Gastrocnemius medialis (tissue), 4 donors: ENCODE data around the gene MRPL4. TPM values are rescaled to one million over a fixed set of nuclear protein-coding genes. Genes with fewer than 3 reads are reported as not detected.

Experiments
- ATAC-seq, 2 donors: fragments of 150-250 bp; one replicate each; pipeline ENCODE4 v1.9.1; 2016
- DNase-seq, 2 donors: peaks; one replicate each; pipeline ENCODE4 v3.0.0-alpha.2; 2019
- H3K27ac ChIP-seq, 4 donors: fragments of 200-600 bp; sonication (generic); 1 replicate in 1 of 4; 2 replicates in 3 of 4; pipeline ENCODE4 v1.5.1; 2016 to 2018; ENCODE audit warnings: mild to moderate bottlenecking in 2 of 4, moderate library complexity in 1 of 4
- H3K27me3 ChIP-seq, 3 donors: fragments of 200-600 bp; sonication (generic) in 2 of 3; 1 replicate in 1 of 3; 2 replicates in 2 of 3; pipeline versions ENCODE4 v1.5.1 to v1.6.0; 2016 to 2019; ENCODE audit warnings: mild to moderate bottlenecking in 1 of 3, moderate library complexity in 1 of 3
- H3K36me3 ChIP-seq, 2 donors: fragments of 200-600 bp; sonication (generic) in 1 of 2; one replicate each; pipeline ENCODE4 v1.5.1; 2017 to 2018
- H3K4me1 ChIP-seq, 2 donors: fragments of 200-600 bp; sonication (generic) in 1 of 2; one replicate each; pipeline ENCODE4 v1.5.1; 2016 to 2017; ENCODE audit warnings: mild to moderate bottlenecking in 2 of 2
- H3K4me3 ChIP-seq, 4 donors: fragments of 200-600 bp; sonication (generic) in 3 of 4; 1 replicate in 1 of 4; 2 replicates in 3 of 4; pipeline ENCODE4 v1.5.1; 2016 to 2019; ENCODE audit warnings: mild to moderate bottlenecking in 2 of 4
- H3K9me3 ChIP-seq, 3 donors: fragments of 200-600 bp; sonication (generic) in 2 of 3; 1 replicate in 1 of 3; 2 replicates in 2 of 3; pipeline ENCODE4 v1.5.1; 2016 to 2019
- CTCF ChIP-seq, 5 experiments: fragments of 450-650 bp in 3 of 5; fragments of 200-600 bp in 2 of 5; sonication (generic) in 2 of 5; IDR thresholded peaks in 4 of 5; conservative IDR thresholded peaks in 1 of 5; 1 replicate in 4 of 5; 2 replicates in 1 of 5; pipeline ENCODE4 v1.5.1; 2016 to 2019; ENCODE audit warnings: antibody characterized with exemption in 5 of 5, mild to moderate bottlenecking in 3 of 5, moderate library complexity in 3 of 5
- POLR2A ChIP-seq, 2 donors: fragments of 450-650 bp; IDR thresholded peaks; one replicate each; pipeline ENCODE4 v1.6.1; 2017; ENCODE audit warnings: antibody characterized with exemption in 2 of 2, mild to moderate bottlenecking in 2 of 2, moderate library complexity in 2 of 2
- in situ Hi-C, 4 donors: fragments of 200-750 bp; cut with MboI; loops; one replicate each; pipeline versions ENCODE4 v1.15.0 to v1.8.0; 2017; ENCODE audit warnings: low sequenced_read_pairs in 4 of 4
- intact Hi-C: fragments of 100-400 bp; cut with DNase I; formaldehyde crosslinking; loops from one replicate; pipeline ENCODE4 v1.15.1; 2023; ENCODE audit warnings: low total_unique reads
- total RNA-seq, 4 donors: library from RNA; depleted of rRNA; stranded (reverse); fragments of >200 nt; gene quantifications; one replicate each; pipeline versions ENCODE4 v1.1.0 to v1.2.3, GENCODE V29; 2016

MRPL4 gene
- total RNA-seq, 4 donors from 2014 or later, result 68.3 to 112 (median 84.4) TPM

DNA sequence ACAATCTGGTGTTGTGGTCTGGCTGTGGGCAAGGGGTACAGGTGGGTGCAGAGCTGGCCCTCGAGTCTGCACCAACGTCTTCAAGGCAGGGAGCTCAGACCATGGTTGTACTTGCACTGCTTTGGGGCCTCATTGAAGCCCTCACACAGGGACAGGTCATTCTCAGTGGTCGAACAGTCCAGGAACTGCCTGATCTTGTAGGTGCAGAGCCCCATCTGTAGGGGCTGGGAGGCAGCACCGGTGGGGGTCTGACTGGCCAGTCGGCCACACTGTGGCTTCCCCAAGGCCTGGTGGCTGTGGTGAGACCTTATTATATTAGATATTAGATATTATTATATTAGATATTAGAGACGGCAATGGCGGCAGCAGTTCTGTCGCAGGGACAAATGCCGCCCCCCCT, 34.9 kb upstream of the MRPL4 start:
- in situ Hi-C loops, result no loop called here
- no peak for TF ChIP-seq CTCF (IDR thresholded peaks at IDR 0.05 in 4 of 5, conservative IDR thresholded peaks at IDR 0.05 in 1 of 5)
- TF ChIP-seq POLR2A (IDR thresholded peaks at IDR 0.05), result no peak
- Histone ChIP-seq H3K4me1 (no peaks in the 10 kb centered on the region), H3K4me3 (no peak overlapping the region), H3K27me3 (no peaks in the 10 kb centered on the region), H3K27ac (no peak overlapping the region), H3K36me3 (no peaks in the 10 kb centered on the region), H3K9me3 (no peaks in the 10 kb centered on the region)
- ATAC-seq (no peak), DNase-seq (no peak)
- intact Hi-C loops, result no loop called here

DNA sequence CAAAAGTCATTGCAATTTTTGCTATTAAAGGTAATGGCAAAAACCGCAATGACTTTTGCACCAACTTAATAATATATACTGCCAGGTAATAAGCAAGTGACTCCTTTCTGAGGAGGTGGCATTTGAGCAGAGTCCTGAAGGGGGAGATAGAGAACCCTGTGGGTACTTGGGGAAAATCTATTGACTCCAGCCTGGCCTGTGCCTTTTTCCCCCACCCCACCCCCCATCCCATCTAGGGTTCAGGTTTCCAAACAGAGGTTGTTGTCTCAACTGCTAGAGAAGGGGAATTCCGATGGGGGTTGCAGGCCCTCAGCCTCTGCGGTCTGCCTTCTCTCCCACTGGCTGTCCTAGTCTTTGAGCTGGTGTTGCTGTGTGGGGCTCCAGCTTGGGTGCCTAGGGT, 32.3 kb upstream of the MRPL4 start:
- Histone ChIP-seq H3K36me3 (no peaks in the 10 kb centered on the region), H3K9me3 (no peaks in the 10 kb centered on the region), H3K27ac (no peak overlapping the region), H3K4me3 (no peak overlapping the region), H3K27me3 (no peaks in the 10 kb centered on the region), H3K4me1 (no peaks in the 10 kb centered on the region)
- in situ Hi-C loops (no loop called here), intact Hi-C loops (no loop called here)
- DNase-seq, result no peak
- no peak for TF ChIP-seq CTCF (IDR thresholded peaks at IDR 0.05 in 4 of 5, conservative IDR thresholded peaks at IDR 0.05 in 1 of 5)
- TF ChIP-seq POLR2A (IDR thresholded peaks at IDR 0.05), result no peak
- no peak for ATAC-seq

DNA sequence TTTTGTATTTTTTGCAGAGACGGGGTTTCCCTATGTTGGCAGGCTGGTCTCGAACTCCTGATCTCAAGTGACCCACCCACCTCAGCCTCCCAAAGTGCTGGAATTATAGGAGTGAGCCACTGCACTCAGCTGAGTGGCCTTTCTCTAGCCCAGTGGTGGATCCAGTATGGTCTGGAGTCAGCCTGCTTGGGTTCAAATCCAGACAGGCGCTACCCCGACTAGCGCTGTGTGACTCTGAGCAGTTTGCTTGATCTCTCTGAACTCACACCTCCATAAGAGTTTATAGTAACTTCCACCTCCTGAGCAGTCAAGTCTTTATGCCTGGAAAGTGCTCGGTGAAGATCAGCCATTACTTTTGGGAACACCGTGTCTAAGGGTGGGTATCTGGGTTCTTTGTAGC, 31.3 kb upstream of the MRPL4 start:
- Histone ChIP-seq H3K27me3 (no peaks in the 10 kb centered on the region), H3K27ac (no peak overlapping the region), H3K4me1 (no peaks in the 10 kb centered on the region), H3K9me3 (no peaks in the 10 kb centered on the region), H3K4me3 (no peak overlapping the region), H3K36me3 (no peaks in the 10 kb centered on the region)
- TF ChIP-seq POLR2A (IDR thresholded peaks at IDR 0.05) (no peak), CTCF (IDR thresholded peaks at IDR 0.05 in 4 of 5, conservative IDR thresholded peaks at IDR 0.05 in 1 of 5) (no peak)
- no peak for DNase-seq
- ATAC-seq, result no peak
- in situ Hi-C loops (no loop called here), intact Hi-C loops (no loop called here)

GRCh38 chr19:10222201-10222890, 29.7 kb upstream of the MRPL4 start:
- no peak for TF ChIP-seq POLR2A (IDR thresholded peaks at IDR 0.05)
- TF ChIP-seq CTCF (IDR thresholded peaks at IDR 0.05 in 4 of 5, conservative IDR thresholded peaks at IDR 0.05 in 1 of 5), result no peak
- Histone ChIP-seq H3K36me3 (no peaks in the 10 kb centered on the region), H3K27me3 (no peaks in the 10 kb centered on the region), H3K27ac (no peak overlapping the region), H3K4me1 (no peaks in the 10 kb centered on the region), H3K4me3 (no peak overlapping the region), H3K9me3 (no peaks in the 10 kb centered on the region)
- DNase-seq (no peak), ATAC-seq (no peak)
- intact Hi-C loops, result no loop called here
- in situ Hi-C loops, result no loop called here
